HepG2 (cell line): ENCODE results near the gene ADAM10. TPM values are rescaled to one million over a fixed set of nuclear protein-coding genes. Genes with fewer than 3 reads are reported as not detected.

Experiments used
- ARID5B ChIP-seq: IDR thresholded peaks from 2 replicates; pipeline ENCODE4 v1.4.0; 2020; ENCODE audit warnings: mild to moderate bottlenecking, missing genetic modification reagents
- FLYWCH1 ChIP-seq: sonication (generic); formaldehyde crosslinking; IDR thresholded peaks from 2 replicates; pipeline ENCODE4 v1.8.1; 2023; ENCODE audit warnings: mild to moderate bottlenecking, missing genetic modification reagents
- HOXA5 ChIP-seq: sonication (generic); formaldehyde crosslinking; IDR thresholded peaks from 2 replicates; pipeline ENCODE4 v1.4.0; 2020; ENCODE audit warnings: missing genetic modification reagents
- IRF2 ChIP-seq: IDR thresholded peaks from 2 replicates; pipeline ENCODE4 v1.6.1; 2018; ENCODE audit warnings: missing genetic modification reagents, missing compliant biosample characterization
- KAT2B ChIP-seq: fragments of 150-350 bp; IDR thresholded peaks from 2 replicates; pipeline ENCODE4 v1.6.1; 2014; ENCODE audit warnings: low read depth, low read length, borderline replicate concordance
- MED1 ChIP-seq: sonication (generic); formaldehyde crosslinking; IDR thresholded peaks from 2 replicates; pipeline ENCODE4 v1.4.0; 2020; ENCODE audit warnings: missing genetic modification reagents
- RBM39 ChIP-seq: fragments of 200-400 bp; formaldehyde crosslinking; IDR thresholded peaks from one replicate; pipeline ENCODE4 v1.6.1; 2018; ENCODE audit warnings: antibody characterized with exemption, mild to moderate bottlenecking, low read depth, low read length; ENCODE audit not compliant: poor library complexity, severe bottlenecking
- TAF15 ChIP-seq: fragments of 200-400 bp; formaldehyde crosslinking; IDR thresholded peaks from one replicate; pipeline ENCODE4 v1.6.1; 2018; ENCODE audit warnings: mild to moderate bottlenecking, low read depth, low read length; ENCODE audit not compliant: poor library complexity, severe bottlenecking
- USF2 ChIP-seq, 2 experiments: sonication (generic) in 1 of 2; formaldehyde crosslinking in 1 of 2; IDR thresholded peaks; 2 replicates each; pipeline versions ENCODE4 v1.5.1 to v1.6.1; 2011 to 2020; ENCODE audit warnings: borderline replicate concordance in 1 of 2, low read depth in 1 of 2, low read length in 1 of 2, mild to moderate bottlenecking in 1 of 2, missing genetic modification reagents in 1 of 2, moderate library complexity in 1 of 2
- ZNF101 ChIP-seq: sonication (generic); formaldehyde crosslinking; IDR thresholded peaks from 2 replicates; pipeline ENCODE4 v1.4.0; 2020; ENCODE audit warnings: mild to moderate bottlenecking, low read depth, missing genetic modification reagents, borderline replicate concordance
- ZNF20 ChIP-seq: sonication (generic); formaldehyde crosslinking; IDR thresholded peaks from 2 replicates; pipeline ENCODE4 v1.4.0; 2020; ENCODE audit warnings: mild to moderate bottlenecking, moderate library complexity, missing genetic modification reagents
- ZNF484 ChIP-seq: sonication (generic); formaldehyde crosslinking; IDR thresholded peaks from 2 replicates; pipeline ENCODE4 v1.5.1; 2020; ENCODE audit warnings: mild to moderate bottlenecking, low read depth, missing genetic modification reagents, borderline replicate concordance
- polyA plus RNA-seq, 8 experiments: library from polyadenylated mRNA; depleted of rRNA in 3 of 8; stranded (reverse) in 7 of 8; unstranded in 1 of 8; fragments of >200 nt; fragmentation: Illumina TruSeq in 4 of 8; extraction: Trizol in 4 of 8; gene quantifications; 2 replicates each; pipeline versions ENCODE4 v1.2.1 to v1.2.3, GENCODE V29; 2011 to 2016; ENCODE audit warnings: low read depth in 4 of 8, missing spikeins in 1 of 8, mixed read lengths in 1 of 8; ENCODE audit not compliant: insufficient read depth in 1 of 8
- total RNA-seq, 5 experiments: library from RNA; depleted of rRNA; stranded (reverse); fragments of >200 nt; fragmentation: Illumina TruSeq; extraction: Trizol; gene quantifications; 2 replicates each; pipeline ENCODE4 v1.2.3, GENCODE V29; 2016; ENCODE audit warnings: low read depth in 1 of 5

The ADAM10 gene
- total and polyA plus RNA-seq, 2 of the 13 experiments (the other 11 are each of a cell fraction or from before 2014, with no cell fraction given), result 92.7 to 125 TPM

GRCh38 chr15:58597943-58598828, 151.3 kb downstream of the ADAM10 start (continued):
- TF ChIP-seq USF2 (IDR thresholded peaks at IDR 0.05; ENCODE audit: low read depth, low read length) (no peak), USF2 (CRISPR knock-in tag; IDR thresholded peaks at IDR 0.05; ENCODE audit: borderline replicate concordance) (no peak), ZNF101 (no peak), RBM39 (no peak), ARID5B (CRISPR knock-in tag) (no peak), HOXA5 (CRISPR knock-in tag) (no peak), TAF15 (no peak), IRF2 (CRISPR knock-in tag) (no peak), ZNF20 (CRISPR knock-in tag) (no peak), ZNF484 (no peak), KAT2B (no peak), MED1 (no peak), FLYWCH1 (no peak)
